K562 treated with DMSO at 1 percent for 4 hours (cell line): ENCODE data around the gene PPP1R2C. TPM values are rescaled to one million over a fixed set of nuclear protein-coding genes. Genes with fewer than 3 reads are reported as not detected.

Experiments
- total RNA-seq: library from RNA; unstranded; fragments of 300-600 nt; gene quantifications from 2 replicates; pipeline ENCODE4 v1.2.3, GENCODE V29; 2022; ENCODE audit not compliant: insufficient read depth

The PPP1R2C gene
- not detected in 2 replicates for total RNA-seq

GRCh38 chrX:42778096-42778495 lies at the start of gene PPP1R2C:
PPP1R2C (minus strand) TSS chrX:42778163; CDS start chrX:42778079, 84 bp downstream.

